ENCODE results near the gene KCNA10. TPM values are rescaled to one million over a fixed set of nuclear protein-coding genes. Genes with fewer than 3 reads are reported as not detected.

KCNA10 gene
- not detected in 2 replicates for total RNA-seq

DNA sequence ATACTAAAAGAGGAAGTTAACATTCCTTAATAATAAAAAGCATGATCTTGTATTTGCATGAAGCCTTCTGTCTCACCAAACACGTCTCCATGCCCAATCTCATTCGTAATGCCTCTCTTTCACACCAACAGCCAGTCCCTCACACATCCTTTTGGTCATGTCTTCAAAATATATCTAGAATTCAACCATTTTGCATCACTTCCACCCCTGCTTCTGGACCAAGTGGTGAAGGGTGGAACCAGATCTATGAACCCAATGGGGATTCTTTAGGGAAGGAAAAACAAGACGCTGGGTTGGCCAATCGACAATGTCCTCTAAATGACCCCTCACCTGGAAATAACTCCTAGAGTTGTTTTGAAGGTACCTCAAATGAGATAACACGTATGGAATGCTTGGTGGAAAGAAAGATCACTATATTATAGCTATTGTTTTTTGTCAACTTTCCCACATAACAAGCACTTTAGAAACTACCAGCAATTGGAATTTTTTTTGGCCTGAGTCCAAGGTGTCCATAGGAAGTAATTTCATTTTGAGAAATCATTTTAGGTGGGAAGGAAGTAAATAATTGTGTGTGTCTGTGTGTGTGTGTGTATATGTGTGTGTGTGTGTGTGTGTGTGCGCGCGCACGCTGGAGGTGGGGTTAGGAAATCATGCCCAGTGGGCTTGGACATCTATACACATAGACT, at the start of gene KCNA10:
KCNA10 (minus strand) TSS at position 51 of the 686 bp plus-strand sequence. CDS start 388 bp downstream, outside the sequence.
- intact Hi-C loops (cut with micrococcal nuclease), result no loop called here

DNA sequence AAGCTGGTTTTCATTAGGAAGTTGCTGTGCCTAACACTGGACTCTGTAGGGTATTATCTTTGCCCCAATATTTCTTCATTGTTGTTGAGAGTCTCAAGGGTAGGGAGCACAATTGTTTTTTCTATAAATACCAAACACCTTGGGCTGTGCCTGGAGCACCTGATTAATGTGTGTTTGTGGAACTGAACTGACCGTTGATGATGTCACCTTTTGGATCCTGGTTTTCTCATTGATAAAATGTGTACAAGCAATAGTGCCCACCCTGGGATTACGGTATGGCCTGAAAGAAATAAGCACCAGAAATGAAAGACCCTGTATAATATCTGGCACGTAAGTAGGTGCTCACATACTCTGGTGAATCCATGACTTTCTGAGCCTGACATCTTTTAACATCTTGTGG, 47.9 kb upstream of the KCNA10 start:
- intact Hi-C loops (cut with micrococcal nuclease), result no loop called here

DNA sequence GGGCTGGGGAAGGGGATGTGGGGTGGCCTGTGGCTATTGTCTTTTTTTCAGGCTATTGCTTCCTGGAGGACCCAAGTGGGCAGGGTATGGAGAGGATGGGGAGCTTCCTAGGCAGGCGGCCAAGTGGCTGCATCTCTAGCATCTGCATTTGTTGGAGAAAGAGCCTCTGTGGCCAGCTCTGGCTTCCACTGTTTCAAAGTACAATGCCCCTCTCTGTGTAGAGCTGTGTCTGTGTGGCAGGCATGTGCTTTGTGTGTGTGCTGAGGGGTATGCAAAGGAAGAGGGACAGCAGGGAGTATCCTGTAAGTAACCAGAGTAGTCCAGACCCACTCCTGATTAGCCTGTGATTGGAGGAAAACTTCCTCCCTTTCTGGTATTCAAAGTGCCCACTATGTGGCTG, 46.6 kb upstream of the KCNA10 start:
- intact Hi-C loops (cut with micrococcal nuclease), result no loop called here

DNA sequence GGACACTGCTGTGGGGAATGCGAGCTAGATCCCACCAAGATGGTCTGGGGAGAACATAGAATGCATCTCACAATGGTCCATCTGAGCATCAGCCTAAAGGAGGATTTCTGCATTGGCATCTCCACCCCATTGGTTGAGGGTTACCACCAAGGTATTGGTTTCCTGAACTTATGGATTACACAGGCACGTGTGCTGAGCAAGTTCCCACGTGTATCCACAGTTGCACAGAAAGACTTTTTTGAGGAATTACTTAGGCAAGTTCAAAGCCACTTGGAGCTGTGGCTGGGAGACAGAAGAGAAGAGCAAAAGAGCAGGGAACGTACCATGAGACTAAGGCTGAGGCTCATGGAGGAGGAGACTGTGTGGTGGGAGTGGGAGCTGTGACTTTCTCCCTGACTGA, 44.1 kb upstream of the KCNA10 start:
- intact Hi-C loops (cut with micrococcal nuclease), result no loop called here

DNA sequence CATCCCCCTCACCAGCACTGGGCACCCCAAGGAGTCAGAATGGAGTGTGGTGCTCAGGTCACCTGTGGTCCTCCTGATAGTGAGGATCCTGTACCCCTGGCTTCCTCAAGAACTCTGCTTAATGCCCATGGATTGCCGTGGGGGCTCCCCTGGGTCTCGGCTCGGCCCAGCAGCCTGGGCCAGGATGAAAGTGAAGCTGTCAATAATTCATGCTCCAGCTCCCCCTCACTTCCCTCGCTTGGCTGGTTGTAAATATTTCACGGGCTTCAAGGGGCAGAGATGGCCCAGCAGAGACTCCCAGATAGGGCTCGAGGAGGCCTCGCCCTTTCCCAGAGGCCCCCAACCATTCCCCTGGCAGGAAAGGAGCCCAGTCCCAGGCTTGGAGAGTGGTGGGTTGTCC, 42.6 kb upstream of the KCNA10 start:
- intact Hi-C loops (cut with micrococcal nuclease), result no loop called here

DNA sequence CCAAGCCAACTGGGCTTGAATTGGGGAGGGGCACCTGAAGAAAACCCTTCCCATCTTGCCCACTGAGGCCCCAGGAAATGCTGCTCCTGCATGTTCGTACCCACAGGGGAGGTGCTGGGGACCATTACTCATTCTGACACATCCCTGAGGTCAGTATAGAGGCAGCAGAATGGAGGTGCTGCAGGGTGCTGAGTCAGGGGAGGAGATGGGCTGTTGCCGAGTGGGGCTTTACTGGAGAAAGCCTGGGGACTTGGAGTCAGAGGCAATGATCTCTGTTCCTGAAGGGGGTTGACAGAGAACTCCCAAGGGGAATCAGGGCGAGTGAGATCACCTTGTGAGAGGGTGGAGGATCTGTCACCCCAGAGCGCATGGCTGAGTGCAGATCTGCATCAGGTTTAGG, 40.2 kb upstream of the KCNA10 start:
- intact Hi-C loops (cut with micrococcal nuclease), result loop anchor here (5.0 kb wide), 1 partner anchor 223 kb away; no protein-coding TSS in a partner anchor

DNA sequence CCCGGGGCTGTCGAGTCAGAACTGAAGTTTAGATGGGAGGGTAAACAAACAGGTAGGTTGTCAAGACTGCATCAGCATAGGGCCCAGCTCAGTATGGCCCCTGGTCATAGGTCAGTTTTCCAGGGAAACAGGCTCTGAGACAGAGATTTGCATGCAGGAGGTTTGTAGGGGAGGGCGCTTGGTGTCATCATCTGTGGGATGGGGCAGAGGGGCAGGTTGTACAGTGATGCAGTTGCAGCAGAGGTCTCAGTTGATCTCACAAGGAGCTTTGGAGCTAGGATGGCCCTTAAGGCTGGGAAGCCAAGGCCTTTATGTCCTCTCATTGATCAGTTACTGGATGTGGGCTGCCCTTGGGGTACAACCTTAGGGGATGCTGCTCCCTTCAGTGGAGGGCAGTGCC, 38.5 kb upstream of the KCNA10 start:
- intact Hi-C loops (cut with micrococcal nuclease), result loop anchor here (5.0 kb wide), 1 partner anchor 225 kb away; no protein-coding TSS in a partner anchor

DNA sequence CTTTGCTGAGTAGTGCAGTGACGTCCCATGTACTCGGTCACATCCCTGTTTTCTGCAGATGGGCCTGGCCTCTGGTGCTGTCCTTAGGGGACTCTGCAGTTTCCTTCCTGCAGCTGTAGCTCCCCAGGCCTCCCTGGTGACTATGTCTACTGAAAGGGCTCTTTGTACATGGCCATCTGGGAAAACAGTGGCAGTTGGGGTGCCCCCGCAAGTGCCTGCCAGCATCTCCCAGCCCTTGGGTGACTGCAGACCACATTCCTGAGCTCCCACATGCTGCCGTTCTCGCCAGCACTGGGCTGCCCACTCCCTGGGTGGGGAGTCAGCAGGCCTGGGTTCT, 37.5 kb upstream of the KCNA10 start:
- intact Hi-C loops (cut with micrococcal nuclease), result loop anchor here (5.0 kb wide), 1 partner anchor 226 kb away; no protein-coding TSS in a partner anchor

DNA sequence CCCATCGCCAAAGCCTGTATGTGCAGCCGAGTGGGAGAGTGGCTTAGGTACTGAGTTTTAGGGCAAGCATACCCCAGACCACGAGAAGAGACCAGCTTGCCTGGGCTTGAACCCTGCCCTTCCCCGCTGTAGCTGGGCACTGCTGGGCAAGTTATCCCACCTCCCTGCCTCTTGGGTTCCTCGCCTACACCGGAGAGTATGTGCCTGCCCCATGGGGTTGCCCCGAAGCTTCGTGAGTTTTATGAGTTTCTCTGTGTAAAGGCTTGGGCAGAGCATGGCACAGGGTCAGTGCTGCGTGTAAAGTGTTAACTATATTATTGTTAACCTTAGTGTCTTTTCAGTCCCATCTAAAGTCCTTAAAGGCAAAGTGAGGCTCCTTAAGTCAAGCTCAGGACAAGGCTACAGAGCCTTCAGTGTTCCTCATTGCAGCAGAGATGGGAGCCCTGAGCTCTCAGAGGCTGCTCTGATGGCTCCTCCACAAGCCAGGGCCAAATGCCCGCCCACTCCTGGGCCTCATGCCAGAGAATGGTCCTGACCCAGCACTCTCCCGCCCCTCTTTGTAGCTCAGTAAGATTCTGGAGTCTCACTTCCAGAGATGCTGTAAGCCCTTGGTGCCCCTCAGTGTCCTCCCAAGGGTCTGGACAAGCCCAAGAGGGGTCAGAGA, 37.0 kb upstream of the KCNA10 start:
- intact Hi-C loops (cut with micrococcal nuclease), result loop anchor here (1.0 to 5.0 kb wide), 2 partner anchors 60 to 226 kb away; no protein-coding TSS in a partner anchor

DNA sequence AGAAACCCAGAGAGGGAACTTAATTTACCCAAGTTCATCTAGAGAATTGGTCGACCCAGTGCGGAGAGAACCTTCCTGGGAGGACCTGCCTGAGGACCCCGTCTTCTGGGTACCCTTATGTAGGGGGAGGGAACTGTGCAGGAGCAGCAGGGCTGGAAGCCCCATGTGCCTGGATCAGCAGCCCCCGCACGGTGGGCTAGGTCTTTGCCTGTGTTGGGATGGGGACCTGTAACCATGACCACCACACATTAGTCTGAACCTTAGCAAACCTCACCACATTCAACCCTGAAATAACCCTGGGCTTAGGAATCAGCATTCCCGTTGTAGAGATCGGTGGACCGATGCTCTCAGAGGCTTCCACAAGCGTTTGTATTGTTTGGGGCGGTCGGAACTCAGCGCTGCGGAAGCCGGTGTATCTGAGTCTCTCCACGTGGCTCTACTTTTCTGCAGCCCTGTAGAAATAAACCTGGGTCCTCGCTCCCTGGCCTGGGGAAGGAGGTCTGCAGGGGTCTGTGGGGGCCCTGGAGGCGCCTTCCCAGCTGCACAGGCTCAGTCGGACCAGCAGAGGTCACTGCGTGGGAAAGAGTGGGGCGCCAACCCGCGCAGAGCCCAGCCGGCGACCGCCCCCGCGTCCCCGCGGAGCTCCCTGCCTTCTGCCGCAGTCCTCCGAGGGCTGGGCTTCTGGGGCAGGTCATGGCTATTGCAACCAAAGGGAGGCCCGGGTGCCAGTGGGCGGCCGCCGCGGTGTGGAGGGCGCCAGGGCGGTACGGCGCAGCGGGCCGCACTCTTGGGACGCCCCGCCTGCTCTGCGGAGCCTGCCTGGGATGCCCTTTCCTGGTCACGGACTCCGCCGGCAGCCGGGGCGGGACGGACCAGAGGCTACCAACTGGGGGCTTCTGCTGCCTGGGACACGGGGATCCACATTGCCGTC, 36.2 kb upstream of the KCNA10 start:
- intact Hi-C loops (cut with micrococcal nuclease), result loop anchor here (1.0 to 5.0 kb wide), 2 partner anchors 61 to 227 kb away; no protein-coding TSS in a partner anchor

DNA sequence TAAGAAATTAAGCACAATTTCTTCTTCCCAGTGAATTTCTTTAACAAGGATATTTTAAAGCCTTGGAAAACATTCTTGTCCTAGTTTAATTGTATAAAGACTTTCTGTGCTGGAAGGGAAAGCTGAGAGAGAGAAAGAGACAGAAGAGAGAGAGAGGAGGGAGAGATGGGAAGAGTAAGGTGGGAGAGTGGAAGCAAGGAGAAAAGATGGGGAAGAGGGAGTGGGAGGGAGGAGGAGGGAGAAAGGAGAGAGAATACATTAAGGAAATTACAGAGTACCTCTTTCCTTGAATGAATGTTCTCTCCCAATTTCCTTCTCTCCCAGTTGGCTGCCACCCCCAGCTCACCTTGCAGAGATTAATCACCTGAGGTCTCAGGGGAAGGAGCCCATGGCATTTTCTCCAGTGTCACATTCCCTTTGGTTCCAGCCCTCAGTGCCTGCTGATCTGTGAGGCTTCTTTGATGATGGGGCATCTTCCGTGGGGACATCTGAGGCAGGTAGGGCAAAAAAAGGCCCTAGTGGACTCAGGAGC, 32.4 kb upstream of the KCNA10 start:
- intact Hi-C loops (cut with micrococcal nuclease), result no loop called here

DNA sequence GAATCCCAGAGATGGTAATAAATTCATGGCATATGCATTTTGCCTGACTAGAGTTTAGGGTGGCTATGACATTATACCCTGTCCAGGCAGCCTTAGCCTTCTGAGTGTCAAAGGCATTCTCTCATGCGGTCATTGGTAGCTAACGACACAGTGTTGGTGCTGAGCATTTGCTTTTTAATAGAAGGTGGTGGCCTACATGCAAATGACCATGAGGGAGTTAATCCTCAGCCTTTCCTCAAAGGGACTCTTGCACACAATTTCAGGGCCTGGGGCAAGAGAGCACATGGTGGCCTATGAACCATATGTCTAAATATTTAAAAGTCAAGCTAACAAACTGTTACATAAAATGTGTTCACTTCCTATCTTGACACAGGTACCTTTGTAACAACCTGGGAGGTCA, 30.9 kb upstream of the KCNA10 start:
- intact Hi-C loops (cut with micrococcal nuclease), result no loop called here

DNA sequence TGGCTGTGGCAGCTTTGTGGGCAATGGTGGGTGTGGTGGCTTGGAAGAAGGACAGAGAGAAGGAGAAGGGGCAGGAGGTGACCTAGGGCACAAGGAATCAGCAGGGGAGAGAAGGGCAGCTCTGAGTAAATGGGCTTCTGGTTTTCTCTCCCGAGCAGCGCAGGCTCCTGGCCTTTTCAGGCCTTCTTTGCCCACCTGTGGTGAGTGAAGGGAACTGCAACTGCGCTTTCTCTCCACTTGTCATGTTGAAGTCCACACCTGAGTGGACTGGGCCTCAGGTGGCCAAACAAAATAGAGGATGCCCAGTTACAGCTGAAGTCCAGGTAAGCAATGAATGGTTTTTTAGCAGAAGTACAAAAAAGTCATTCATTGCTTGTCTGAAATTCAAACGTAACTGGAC, 29.4 kb upstream of the KCNA10 start:
- intact Hi-C loops (cut with micrococcal nuclease), result no loop called here

DNA sequence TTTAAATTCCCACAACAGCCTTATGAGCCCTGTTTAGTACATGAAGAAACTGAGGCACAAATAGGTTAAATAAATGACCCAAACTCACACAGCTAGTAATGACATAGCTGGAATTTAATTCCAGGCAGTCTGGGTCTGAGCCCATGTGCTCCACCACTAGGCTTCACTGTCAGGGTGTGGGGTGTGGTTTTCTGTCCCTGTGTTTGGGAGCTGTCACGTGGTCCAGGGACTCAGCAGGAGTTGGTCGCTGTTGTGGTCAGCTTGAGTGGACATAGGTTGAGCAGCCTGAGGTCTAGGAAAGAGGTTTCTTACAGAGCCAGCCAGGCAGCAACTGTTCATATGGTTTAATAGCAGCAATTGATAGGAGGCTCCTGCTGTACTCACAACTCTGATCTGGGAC, 28.0 kb upstream of the KCNA10 start:
- intact Hi-C loops (cut with micrococcal nuclease), result no loop called here

DNA sequence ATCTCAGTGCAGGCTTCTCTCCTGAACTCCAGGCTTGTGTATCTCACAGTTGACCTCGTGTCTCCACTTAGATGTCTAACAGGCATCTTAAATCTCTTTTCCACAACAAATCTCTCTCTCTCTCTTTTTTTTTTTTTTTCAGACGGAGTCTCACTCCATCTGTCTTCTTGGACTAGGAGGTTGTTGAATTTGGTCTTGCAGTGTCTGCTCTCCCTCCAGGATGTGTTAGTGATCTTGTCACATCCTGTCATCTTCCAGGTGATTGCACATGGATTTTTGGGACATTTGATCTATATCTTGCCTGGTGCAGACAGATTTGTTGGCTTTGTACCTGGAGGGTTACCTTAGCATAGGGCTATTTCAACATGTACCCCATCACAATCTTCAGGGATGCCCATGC, 26.5 kb upstream of the KCNA10 start:
- intact Hi-C loops (cut with micrococcal nuclease), result no loop called here

DNA sequence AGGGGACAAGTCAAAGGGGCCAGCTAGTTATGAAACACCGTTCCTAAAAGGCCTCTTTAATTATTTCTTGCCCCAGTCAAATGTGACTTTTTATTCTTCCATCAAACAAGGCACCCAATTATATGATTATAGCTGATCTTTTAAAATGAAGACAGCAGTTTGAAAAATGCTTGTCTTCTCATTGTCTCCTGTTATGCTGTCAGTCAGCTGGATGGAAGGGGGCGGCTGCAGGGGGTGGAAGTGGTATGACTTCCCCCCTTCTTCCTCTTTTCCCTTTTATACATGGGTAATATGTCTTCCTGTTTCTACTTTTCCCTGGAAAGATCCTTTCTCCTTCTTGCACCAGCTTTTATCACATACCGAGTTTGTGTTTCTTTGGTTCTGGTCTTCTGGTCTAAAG, 25.8 kb upstream of the KCNA10 start:
- intact Hi-C loops (cut with micrococcal nuclease), result no loop called here

DNA sequence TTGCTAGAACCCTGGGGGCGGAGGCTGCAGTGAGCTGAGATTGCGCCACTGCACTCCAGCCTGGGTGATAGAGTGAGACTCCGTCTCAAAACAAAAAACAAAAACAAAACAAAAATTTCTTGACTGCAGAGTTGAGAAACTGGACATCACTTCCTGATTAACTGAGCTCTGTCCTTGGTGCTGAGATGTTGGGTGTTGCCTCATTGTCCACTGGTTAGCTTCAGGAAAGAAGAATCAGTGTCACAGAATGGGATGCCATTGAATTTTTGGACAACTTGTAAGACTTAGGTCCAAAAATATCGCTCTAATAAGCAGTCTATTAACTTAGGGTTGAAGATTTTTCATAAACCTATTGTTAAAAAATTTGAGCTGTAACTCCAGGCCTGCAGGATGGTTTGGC, 23.8 kb upstream of the KCNA10 start:
- intact Hi-C loops (cut with micrococcal nuclease), result no loop called here

DNA sequence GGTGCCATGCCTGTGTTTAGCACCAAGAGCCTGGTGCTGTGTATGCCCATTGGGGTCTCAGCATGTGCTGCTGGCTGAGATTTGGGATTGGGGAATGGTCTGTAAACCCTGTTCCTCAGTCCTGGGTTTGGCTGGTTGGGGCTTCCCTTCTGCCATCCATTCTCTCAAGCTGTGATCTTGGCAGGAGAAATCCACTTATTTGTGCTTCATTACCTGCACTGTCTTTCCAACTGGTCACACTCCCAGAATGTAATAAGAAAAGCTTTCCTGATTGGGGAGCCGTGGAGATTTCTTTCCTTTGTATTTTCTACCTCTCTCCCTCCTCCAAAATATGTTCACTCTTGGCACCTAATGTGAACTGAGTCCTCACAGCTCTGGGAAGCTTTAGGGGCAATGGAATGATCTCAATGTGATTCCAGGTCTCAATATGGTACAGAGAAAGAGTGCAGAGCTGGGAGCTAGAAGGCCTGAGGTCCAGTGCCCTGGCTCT, 23.0 kb upstream of the KCNA10 start:
- intact Hi-C loops (cut with micrococcal nuclease), result no loop called here

DNA sequence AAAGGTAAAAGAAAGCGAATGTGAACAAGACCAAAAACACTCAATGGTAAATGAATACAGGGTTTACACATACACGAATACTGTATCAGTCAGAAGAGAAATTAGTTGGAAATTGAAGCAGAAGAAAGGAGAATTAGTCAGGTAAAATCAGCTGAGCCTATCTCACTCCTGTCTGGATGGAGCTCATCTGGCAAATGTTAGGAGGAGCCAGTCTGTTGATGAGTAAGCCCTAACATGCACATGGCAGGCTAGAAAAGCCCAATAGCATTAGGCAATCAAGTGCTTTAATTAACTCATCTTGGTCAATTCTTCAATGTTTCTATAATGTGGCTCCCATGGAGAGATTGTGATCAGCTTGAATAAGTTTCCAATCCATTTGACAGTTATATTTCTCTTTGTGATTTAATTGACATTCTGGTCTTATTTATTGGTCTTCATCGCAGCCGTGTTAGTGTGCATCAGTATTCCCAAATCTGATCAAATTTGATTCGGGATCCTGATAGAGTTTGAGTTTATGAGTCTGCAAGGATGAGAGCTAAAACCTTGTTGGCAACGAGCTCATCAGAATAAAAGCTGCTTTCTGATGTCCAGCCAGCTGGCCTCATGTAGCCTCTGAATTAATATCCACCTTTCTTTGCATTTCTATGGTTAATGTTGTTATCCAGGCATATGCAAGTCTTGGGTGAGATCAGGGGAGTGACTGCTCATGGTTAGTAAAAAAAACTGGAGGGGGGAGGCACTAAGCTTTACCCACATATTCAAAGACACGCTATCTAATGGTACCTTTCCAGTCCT, 22.1 kb upstream of the KCNA10 start:
- intact Hi-C loops (cut with micrococcal nuclease), result no loop called here

DNA sequence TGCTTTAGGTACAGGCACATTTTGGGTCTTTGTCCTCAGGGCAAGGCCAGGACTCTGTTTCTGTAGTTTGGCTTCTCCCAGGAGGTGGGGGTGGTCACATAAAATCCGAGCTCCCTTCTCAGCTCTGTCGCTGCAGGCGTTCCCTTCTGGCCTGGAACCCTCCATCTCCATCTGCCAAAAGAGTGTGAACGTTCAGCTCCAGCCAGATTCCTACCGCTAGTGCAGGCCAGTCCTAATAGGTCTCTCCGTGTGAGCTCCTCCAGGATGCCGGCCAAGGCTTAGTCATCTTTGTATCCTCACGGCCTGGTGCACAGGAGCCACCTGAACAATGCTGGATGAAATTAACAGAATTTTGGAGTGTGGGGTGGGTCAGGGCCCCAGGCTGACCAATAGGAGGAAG, 19.9 kb upstream of the KCNA10 start:
- intact Hi-C loops (cut with micrococcal nuclease), result no loop called here

DNA sequence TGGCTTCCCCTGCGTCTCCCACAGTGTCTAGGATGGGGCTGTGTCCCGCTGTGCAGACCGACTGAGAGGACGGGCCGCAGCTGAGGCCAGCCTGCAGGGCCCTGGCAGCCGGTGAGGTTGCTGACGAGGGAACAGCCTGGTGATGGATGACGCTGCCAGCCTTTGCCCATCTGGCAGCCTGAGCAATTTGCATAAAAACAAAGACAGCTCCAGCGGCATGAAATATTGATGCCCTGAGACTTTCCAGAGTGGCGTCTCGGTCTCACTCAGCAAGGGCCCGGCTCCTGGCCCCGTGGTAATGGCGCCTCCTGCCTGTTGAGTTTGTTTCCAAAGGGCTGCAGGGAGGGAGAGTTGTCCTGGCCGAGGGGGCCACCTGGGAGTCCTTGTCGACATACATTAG, 19.1 kb upstream of the KCNA10 start:
- intact Hi-C loops (cut with micrococcal nuclease), result no loop called here

Measured in T-helper 2 cell treated with Interferon-gamma antibody and Interleukin-4, amounts not matched to agents 100 ng/mL and 5 ng/mL, for 36 hours (primary cell).